ENCODE measurements around the gene SCAMP2.

- TF ChIP-seq CTCF (IDR thresholded peaks at IDR 0.05) (no peak), POLR2A (IDR thresholded peaks at IDR 0.05) (no peak), POLR2AphosphoS5 (IDR thresholded peaks at IDR 0.05; ENCODE audit: insufficient read depth in 1 of 2, low read depth in 1 of 2) (no peak)
These were observed 27.6 kb downstream of the SCAMP2 start for GRCh38 chr15:74845581-74845980.
